KOPT-K1 (cell line): Measurements from ENCODE around the gene EEIG1.

ENCODE experiments used
- H3K27ac ChIP-seq: fragments of 200-600 bp; sonication (generic); 2 replicates; pipeline ENCODE4 v1.5.1; 2016; ENCODE audit warnings: antibody characterized with exemption, mild to moderate bottlenecking, low read depth, low read length; ENCODE audit not compliant: poor library complexity, severe bottlenecking
- H3K36me3 ChIP-seq: fragments of 200-600 bp; sonication (generic); 2 replicates; pipeline ENCODE4 v1.5.1; 2017; ENCODE audit warnings: antibody characterized with exemption, mild to moderate bottlenecking, low read length, moderate library complexity; ENCODE audit not compliant: insufficient read depth
- H3K9me3 ChIP-seq: fragments of 200-600 bp; sonication (generic); 2 replicates; pipeline ENCODE4 v1.5.1; 2017; ENCODE audit warnings: antibody characterized with exemption, low read length, mild to moderate bottlenecking; ENCODE audit not compliant: insufficient read depth, poor library complexity, severe bottlenecking

The EEIG1 gene

GRCh38 chr9:127963041-127963358 lies 17.8 kb downstream of the EEIG1 start:
- Histone ChIP-seq H3K36me3 (0 out of 2 replicates have a peak, but pooled peaks cover 7% of the 10 kb centered on the region), H3K9me3 (no peaks in the 10 kb centered on the region), H3K27ac (no peak overlapping the region)

GRCh38 chr9:127962278-127962677 lies 18.5 kb downstream of the EEIG1 start:
- Histone ChIP-seq H3K36me3 (0 out of 2 replicates have a peak, but pooled peaks cover 7% of the 10 kb centered on the region), H3K9me3 (no peaks in the 10 kb centered on the region), H3K27ac (no peak overlapping the region)

- H3K36me3 ChIP-seq, result 0 out of 2 replicates have a peak, but pooled peaks cover 7% of the 10 kb centered on the region
- no peak overlapping the region for H3K27ac ChIP-seq
- no peaks in the 10 kb centered on the region for H3K9me3 ChIP-seq
Observed at GRCh38 chr9:127961613-127962155, 19.1 kb downstream of the EEIG1 start.

- Histone ChIP-seq H3K36me3 (0 out of 2 replicates have a peak, but pooled peaks cover 7% of the 10 kb centered on the region), H3K9me3 (no peaks in the 10 kb centered on the region), H3K27ac (no peak overlapping the region)
Observed at GRCh38 chr9:127961155-127961490, 19.7 kb downstream of the EEIG1 start.

- no peak overlapping the region for H3K27ac ChIP-seq
Observed at GRCh38 chr9:127960410-127961154, 20.2 kb downstream of the EEIG1 start.

GRCh38 chr9:127959841-127960409 lies 20.9 kb downstream of the EEIG1 start:
- Histone ChIP-seq H3K27ac (no peak overlapping the region), H3K36me3 (0 out of 2 replicates have a peak, but pooled peaks cover 7% of the 10 kb centered on the region), H3K9me3 (no peaks in the 10 kb centered on the region)

More at GRCh38 chr9:127960410-127961154, 20.2 kb downstream of the EEIG1 start:
- H3K36me3 ChIP-seq, result 0 out of 2 replicates have a peak, but pooled peaks cover 7% of the 10 kb centered on the region
- H3K9me3 ChIP-seq, result no peaks in the 10 kb centered on the region

- Histone ChIP-seq H3K27ac (no peak overlapping the region), H3K9me3 (no peaks in the 10 kb centered on the region), H3K36me3 (0 out of 2 replicates have a peak, but pooled peaks cover 6% of the 10 kb centered on the region)
Observed at GRCh38 chr9:127959398-127959797, 21.4 kb downstream of the EEIG1 start.

- no peaks in the 10 kb centered on the region for H3K36me3 ChIP-seq
- H3K9me3 ChIP-seq, result no peaks in the 10 kb centered on the region
- no peak overlapping the region for H3K27ac ChIP-seq
Observed at GRCh38 chr9:127958728-127959127, 22.1 kb downstream of the EEIG1 start.

- Histone ChIP-seq H3K36me3 (no peaks in the 10 kb centered on the region), H3K9me3 (no peaks in the 10 kb centered on the region), H3K27ac (no peak overlapping the region)
Observed at GRCh38 chr9:127955294-127956015, 25.3 kb downstream of the EEIG1 start.

GRCh38 chr9:127954831-127955293 lies 25.9 kb downstream of the EEIG1 start:
- no peaks in the 10 kb centered on the region for H3K9me3 ChIP-seq
- no peaks in the 10 kb centered on the region for H3K36me3 ChIP-seq
- H3K27ac ChIP-seq, result no peak overlapping the region

- H3K27ac ChIP-seq, result no peak overlapping the region
Observed at GRCh38 chr9:127953768-127954505, 26.9 kb downstream of the EEIG1 start.

GRCh38 chr9:127953154-127953553 lies 27.6 kb downstream of the EEIG1 start:
- Histone ChIP-seq H3K36me3 (no peaks in the 10 kb centered on the region; the same call in 1 of the 2 replicates), H3K9me3 (no peaks in the 10 kb centered on the region), H3K27ac (no peak overlapping the region)

More at GRCh38 chr9:127953768-127954505, 26.9 kb downstream of the EEIG1 start:
- Histone ChIP-seq H3K36me3 (no peaks in the 10 kb centered on the region), H3K9me3 (no peaks in the 10 kb centered on the region)

- Histone ChIP-seq H3K36me3 (peaks cover 13% of the 10 kb centered on the region; the same call in 1 of the 2 replicates), H3K9me3 (no peaks in the 10 kb centered on the region), H3K27ac (no peak overlapping the region)
Observed at GRCh38 chr9:127950513-127951289, 30.1 kb downstream of the EEIG1 start.
